MM.1S (cell line): Measurements from ENCODE around the gene RNASET2.

ENCODE experiments used
- CTCF ChIP-seq: fragments of 300-600 bp; sonication (generic); IDR thresholded peaks from 2 replicates; pipeline ENCODE4 v1.5.1; 2016; ENCODE audit warnings: antibody characterized with exemption, low read length, mixed read lengths
- EZH2 ChIP-seq: fragments of 300-600 bp; sonication (generic); optimal IDR thresholded peaks from 2 replicates; pipeline ENCODE3; 2017; ENCODE audit warnings: low read depth, mild to moderate bottlenecking, antibody characterized with exemption, low read length, mixed read lengths
- EZH2phosphoT487 ChIP-seq: fragments of 300-600 bp; sonication (generic); IDR thresholded peaks from 2 replicates; pipeline ENCODE4 v1.6.1; 2018; ENCODE audit warnings: antibody characterized with exemption, low read length

- TF ChIP-seq CTCF = no peak
- TF ChIP-seq EZH2 = no peak
- no peak for TF ChIP-seq EZH2phosphoT487
Observed at GRCh38 chr6:166933396-166933795, 23.0 kb downstream of the RNASET2 start.
